Endothelial cell of umbilical vein (primary cell): Measurements from ENCODE around the gene ZSWIM5. TPM values are rescaled to one million over a fixed set of nuclear protein-coding genes. Genes with fewer than 3 reads are reported as not detected.
"Not testable (repeated sequence)": the region's sequence is repeated elsewhere in the genome, so short reads cannot be mapped to it uniquely, and the experiment has no call there.

Experiments
- BruUV-seq: library from RNA; stranded (reverse); fragments of 400-500 nt; replicated peaks from 2 replicates; lab custom pipeline; 2021; lab: Mats Ljungman, UMichigan
- CTCF ChIA-PET: fragments of 300-600, 350-600 bp; sonication (Branson Sonifier 250); formaldehyde crosslinking; loops from one replicate; lab custom pipeline; 2021; ENCODE audit warnings: antibody characterized with exemption, inconsistent platforms; lab: Charles Lee
- POLR2A ChIA-PET: fragments of 300-600, 350-600 bp; sonication (Branson Sonifier 250); formaldehyde crosslinking; loops from one replicate; lab custom pipeline; 2021; ENCODE audit warnings: antibody characterized with exemption, inconsistent platforms; lab: Charles Lee
- DNase-seq: peaks from one replicate; pipeline ENCODE4 v3.0.0-alpha.2; 2011; ENCODE audit warnings: low read depth, low spot score
- FAIRE-seq: peaks from 2 replicates; lab custom pipeline; 2011; peaks lifted over from hg19 to GRCh38; lab: Jason Lieb, UNC
- H2AFZ ChIP-seq: 2 replicates; pipeline ENCODE4 v1.6.0; 2012; ENCODE audit warnings: low read depth, low read length, control low read depth, inconsistent platforms
- H3K27ac ChIP-seq: 2 replicates; pipeline ENCODE4 v1.5.1; 2011; ENCODE audit warnings: low read depth, mild to moderate bottlenecking, control low read depth, low read length, moderate library complexity; ENCODE audit not compliant: insufficient read depth
- H3K27me3 ChIP-seq, 2 experiments: 2 replicates each; pipeline versions ENCODE4 v1.6.0 to v1.6.1; 2011; ENCODE audit warnings: low read length in 2 of 2, mixed read lengths in 1 of 2; ENCODE audit not compliant: control insufficient read depth in 2 of 2, insufficient read depth in 2 of 2
- H3K36me3 ChIP-seq, 2 experiments: 2 replicates in 1 of 2; 3 replicates in 1 of 2; pipeline ENCODE4 v1.5.1; 2011; ENCODE audit warnings: low read length in 2 of 2, mild to moderate bottlenecking in 1 of 2, moderate library complexity in 1 of 2; ENCODE audit not compliant: control insufficient read depth in 2 of 2, insufficient read depth in 2 of 2; ENCODE audit errors: extremely low read depth in 1 of 2
- H3K4me1 ChIP-seq: 3 replicates; pipeline ENCODE4 v1.5.1; 2011; ENCODE audit warnings: mild to moderate bottlenecking, low read length; ENCODE audit not compliant: control insufficient read depth, insufficient read depth; ENCODE audit errors: extremely low read depth
- H3K4me2 ChIP-seq: 2 replicates; pipeline ENCODE4 v1.6.1; 2011; ENCODE audit warnings: low read length, control low read depth, mixed read lengths; ENCODE audit not compliant: insufficient read depth
- H3K4me3 ChIP-seq, 3 experiments: fragments of 200-600 bp in 1 of 3; sonication (generic), shearing (Covaris generic) in 1 of 3; replicated peaks in 1 of 3; 2 replicates each; pipeline ENCODE4 v1.5.1; 2011 to 2016; ENCODE audit warnings: control low read depth in 3 of 3, low read length in 3 of 3, mild to moderate bottlenecking in 2 of 3, inconsistent platforms in 1 of 3, low read depth in 1 of 3, moderate library complexity in 1 of 3; ENCODE audit not compliant: insufficient read depth in 1 of 3
- H3K79me2 ChIP-seq: 2 replicates; pipeline ENCODE4 v1.6.0; 2012; ENCODE audit warnings: low read length, inconsistent platforms; ENCODE audit not compliant: control insufficient read depth, insufficient read depth
- H3K9ac ChIP-seq: replicated peaks from 2 replicates; pipeline ENCODE3; 2011; ENCODE audit warnings: low read length, control low read depth; ENCODE audit not compliant: insufficient read depth; ENCODE audit errors: extremely low read depth
- H3K9me1 ChIP-seq: replicated peaks from 3 replicates; pipeline ENCODE4 v1.6.0; 2011; ENCODE audit warnings: mild to moderate bottlenecking, low read length; ENCODE audit not compliant: control insufficient read depth, insufficient read depth; ENCODE audit errors: extremely low read depth
- H3K9me3 ChIP-seq: replicated peaks from 2 replicates; pipeline ENCODE4 v1.5.1; 2012; ENCODE audit warnings: low read length, inconsistent platforms; ENCODE audit not compliant: control insufficient read depth, insufficient read depth
- H4K20me1 ChIP-seq: replicated peaks from 2 replicates; pipeline ENCODE3; 2011; ENCODE audit warnings: mild to moderate bottlenecking, low read length; ENCODE audit not compliant: control insufficient read depth, insufficient read depth; ENCODE audit errors: extremely low read depth
- CTCF ChIP-seq, 2 donors: IDR thresholded peaks; 1 replicate in 1 of 2; 2 replicates in 1 of 2; pipeline ENCODE4 v1.5.1; 2011; ENCODE audit warnings: low read length in 2 of 2, mild to moderate bottlenecking in 2 of 2, moderate library complexity in 2 of 2, control low read depth in 1 of 2, inconsistent platforms in 1 of 2, low read depth in 1 of 2; ENCODE audit not compliant: insufficient read depth in 1 of 2; ENCODE audit errors: extremely low read depth in 1 of 2
- EZH2 ChIP-seq: IDR thresholded peaks from 2 replicates; pipeline ENCODE4 v1.6.1; 2012; ENCODE audit warnings: borderline replicate concordance, low read depth, mild to moderate bottlenecking, moderate library complexity, low read length, inconsistent platforms; ENCODE audit not compliant: severe bottlenecking
- FOS ChIP-seq: IDR thresholded peaks from 2 replicates; pipeline ENCODE4 v1.6.1; 2011; ENCODE audit warnings: mild to moderate bottlenecking, low read length, moderate library complexity, borderline replicate concordance; ENCODE audit not compliant: insufficient read depth
- GATA2 ChIP-seq: IDR thresholded peaks from 2 replicates; pipeline ENCODE4 v1.7.0; 2011; ENCODE audit warnings: low read depth, mild to moderate bottlenecking, moderate library complexity, mixed read lengths, low read length; ENCODE audit not compliant: insufficient read length, insufficient read depth
- JUN ChIP-seq: IDR thresholded peaks from 2 replicates; pipeline ENCODE4 v1.6.1; 2011; ENCODE audit warnings: borderline replicate concordance, low read depth; ENCODE audit not compliant: insufficient read length, insufficient read depth
- MYC ChIP-seq: IDR thresholded peaks from one replicate; pipeline ENCODE4 v1.6.1; 2011; ENCODE audit warnings: mild to moderate bottlenecking, low read depth, low read length
- POLR2A ChIP-seq: IDR thresholded peaks from 2 replicates; pipeline ENCODE4 v1.6.1; 2012; ENCODE audit warnings: low read depth, mild to moderate bottlenecking, control low read depth, low read length
- POLR2AphosphoS5 ChIP-seq: IDR thresholded peaks from 2 replicates; pipeline ENCODE4 v1.6.1; 2012; ENCODE audit warnings: low read depth, mild to moderate bottlenecking, control low read depth, low read length, moderate library complexity; ENCODE audit not compliant: insufficient read depth
- dilution Hi-C: fragments of 300-500 bp; cut with MboI; formaldehyde crosslinking; loops from one replicate; pipeline ENCODE4 v1.15.0; 2019; ENCODE audit warnings: low sequenced_read_pairs; ENCODE audit not compliant: extremely low pct_ligation_motif_present
- intact Hi-C: fragments of 100-400 bp; cut with micrococcal nuclease; formaldehyde crosslinking; loops from one replicate; pipeline ENCODE4 v1.10.0; 2022
- polyA plus RNA-seq, 4 experiments: library from polyadenylated mRNA; depleted of rRNA in 3 of 4; stranded (reverse) in 3 of 4; unstranded in 1 of 4; fragments of >200 nt; gene quantifications; 2 replicates each; pipeline versions ENCODE4 v1.2.1 to v1.2.3, GENCODE V29; 2011 to 2012; ENCODE audit warnings: missing spikeins in 1 of 4
- total RNA-seq: library from RNA; stranded (reverse); gene quantifications from 2 replicates; pipeline ENCODE4 v1.2.3, GENCODE V29; 2021
- TF ChIP-seq, protein P1 (sequence below): IDR thresholded peaks from 2 replicates; pipeline ENCODE4 v1.6.1; 2011; ENCODE audit not compliant: insufficient read depth, insufficient read length

Gene ZSWIM5
- total and polyA plus RNA-seq, 2 donors (not counting 3 experiments of a cell fraction or from before 2014, with no cell fraction given), result 1.6 to 4.3 TPM

GRCh38 chr1:45170151-45170742 is 36.2 kb downstream of the ZSWIM5 start:
- ChIA-PET POLR2A (no interaction called here), CTCF (interaction anchor here (0.7 to 1.7 kb wide), 3 partner anchors 11 to 130 kb away, joined by 3 to 5 read pairs (median 4); no protein-coding TSS in a partner anchor)
- Histone ChIP-seq H3K4me3 (no peak overlapping the region), H3K9ac (no peak overlapping the region), H2AFZ (no peak overlapping the region), H3K4me1 (no peaks in the 10 kb centered on the region), H3K9me3 (no peaks in the 10 kb centered on the region), H3K4me2 (no peak overlapping the region), H3K36me3 (no peaks in the 10 kb centered on the region), H3K9me1 (no peaks in the 10 kb centered on the region), H3K27me3 (no peaks in the 10 kb centered on the region), H4K20me1 (no peaks in the 10 kb centered on the region), H3K79me2 (no peaks in the 10 kb centered on the region), H3K27ac (no peak overlapping the region)
- dilution Hi-C loops, result no loop called here
- BruUV-seq, result no TSS peak
- intact Hi-C loops, result no loop called here
- TF ChIP-seq, protein P1, sequence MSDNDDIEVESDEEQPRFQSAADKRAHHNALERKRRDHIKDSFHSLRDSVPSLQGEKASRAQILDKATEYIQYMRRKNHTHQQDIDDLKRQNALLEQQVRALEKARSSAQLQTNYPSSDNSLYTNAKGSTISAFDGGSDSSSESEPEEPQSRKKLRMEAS, result no peak
- TF ChIP-seq FOS (no peak), CTCF (IDR thresholded peaks at IDR 0.05; ENCODE audit: extremely low read depth in 1 of 2, insufficient read depth in 1 of 2, low read depth in 1 of 2, low read length in 2 of 2) (no peak), JUN (no peak), POLR2AphosphoS5 (no peak), EZH2 (no peak), MYC (no peak), GATA2 (no peak), POLR2A (no peak)
- no peak for DNase-seq
- no peak for FAIRE-seq

GRCh38 chr1:45167947-45168346 is 38.5 kb downstream of the ZSWIM5 start:
- DNase-seq, H2AFZ ChIP-seq, H3K4me2 ChIP-seq, FAIRE-seq, H3K9ac ChIP-seq, intact Hi-C loops, H3K36me3 ChIP-seq, H3K27ac ChIP-seq, H3K9me1 ChIP-seq, CTCF ChIA-PET, H3K79me2 ChIP-seq, H3K9me3 ChIP-seq, BruUV-seq, H3K4me3 ChIP-seq, H3K27me3 ChIP-seq, dilution Hi-C loops, POLR2A ChIA-PET, H4K20me1 ChIP-seq, H3K4me1 ChIP-seq: not testable (repeated sequence)

DNA sequence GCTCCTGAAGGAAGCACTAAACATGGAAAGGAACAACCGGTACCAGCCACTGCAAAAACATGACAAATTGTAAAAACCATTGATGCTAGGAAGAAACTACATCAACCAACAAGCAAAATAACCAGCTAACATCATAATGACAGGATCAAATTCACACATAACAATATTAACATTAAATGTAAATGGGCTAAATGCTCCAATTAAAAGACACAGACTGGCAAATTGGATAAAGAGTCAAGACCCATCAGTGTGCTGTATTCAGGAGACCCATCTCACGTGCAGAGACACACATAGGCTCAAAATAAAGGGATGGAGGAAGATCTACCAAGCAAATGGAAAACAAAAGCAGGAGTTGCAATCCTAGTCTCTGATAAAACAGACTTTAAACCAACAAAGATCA is 42.1 kb downstream of the ZSWIM5 start:
- dilution Hi-C loops, CTCF ChIA-PET, BruUV-seq, POLR2A ChIA-PET, H3K4me2 ChIP-seq, H3K4me1 ChIP-seq, H3K79me2 ChIP-seq, H3K27me3 ChIP-seq, H4K20me1 ChIP-seq, H3K36me3 ChIP-seq, H3K9ac ChIP-seq, intact Hi-C loops, H3K9me1 ChIP-seq, H3K9me3 ChIP-seq, H3K4me3 ChIP-seq, H2AFZ ChIP-seq, H3K27ac ChIP-seq, FAIRE-seq, DNase-seq: not testable (repeated sequence)
